Psoas muscle (tissue), 8 donors: ENCODE data around the gene GPR45. TPM values are rescaled to one million over a fixed set of nuclear protein-coding genes. Genes with fewer than 3 reads are reported as not detected.

Experiments
- ATAC-seq, 4 donors: fragments of 200-7000 bp; cut with Tn5 transposase; one replicate each; pipeline ENCODE4 v1.9.1; 2020; ENCODE audit warnings: moderate library complexity in 3 of 4, mild to moderate bottlenecking in 2 of 4
- DNase-seq, 2 donors: peaks; one replicate each; pipeline ENCODE4 v3.0.0-alpha.2; 2020
- H3K27ac ChIP-seq: fragments of 200-600 bp; one replicate; pipeline ENCODE4 v1.8.0; 2022
- H3K27me3 ChIP-seq, 3 donors: fragments of 200-600 bp in 1 of 3; one replicate each; pipeline versions ENCODE4 v1.6.1 to v1.8.0; 2013 to 2022; ENCODE audit warnings: low read length in 2 of 3, mild to moderate bottlenecking in 2 of 3, moderate library complexity in 1 of 3; ENCODE audit not compliant: insufficient read depth in 3 of 3
- H3K36me3 ChIP-seq, 2 donors: fragments of 200-600 bp in 1 of 2; one replicate each; pipeline versions ENCODE4 v1.6.1 to v1.8.0; 2013 to 2022; ENCODE audit warnings: low read depth in 1 of 2, mild to moderate bottlenecking in 1 of 2, moderate library complexity in 1 of 2; ENCODE audit not compliant: insufficient read depth in 1 of 2
- H3K4me1 ChIP-seq: fragments of 200-600 bp; one replicate; pipeline ENCODE4 v1.8.0; 2022
- H3K4me3 ChIP-seq: fragments of 200-600 bp; one replicate; pipeline ENCODE4 v1.8.0; 2022; ENCODE audit warnings: mild to moderate bottlenecking
- H3K9me3 ChIP-seq: fragments of 200-600 bp; one replicate; pipeline ENCODE4 v1.8.0; 2022
- CTCF ChIP-seq: fragments of 200-600 bp; IDR thresholded peaks from one replicate; pipeline ENCODE4 v1.8.0; 2022; ENCODE audit warnings: antibody characterized with exemption
- WGBS, 3 donors: extraction: QIAGEN DNeasy Blood & Tissue Kit; methylation state at CpG; one replicate each; pipeline versions ENCODE4 v1.1.6 to v1.1.7; 2013; 5-methylcytosine and 5-hydroxymethylcytosine counted together
- intact Hi-C, 2 donors: fragments of 100-400 bp; cut with DNase I; formaldehyde crosslinking; loops; one replicate each; pipeline versions ENCODE4 v1.11.0 to v1.14.2; 2022
- polyA plus RNA-seq, 3 donors: library from polyadenylated mRNA; stranded (reverse); fragments of 200-250 nt; gene quantifications; one replicate each; pipeline ENCODE4 v1.2.3, GENCODE V29; 2013
- total RNA-seq, 4 donors: library from RNA; stranded (reverse); fragmentation: NEBNext Ultra II Directional in 2 of 4; extraction: Animal tissue kit (Norgen Biotek cat#: 25700) in 2 of 4; gene quantifications; one replicate each; pipeline versions ENCODE4 v1.2.1 to v1.2.4, GENCODE V29; 2021 to 2023
- donor health status: healthy with polysubstance abuse.
- donor health status: DM: no; HTN: no; CAD: no; lungs with moderate emphysema.
- donor health status: Bipolar disorder and iron deficiency.
- donor health status: healthy.
- donor health status: DM: yes; HTN: yes; CAD: no.
- donor health status: DM: no; HTN: no; CAD: no.
- donor health status: DM: no; HTN: no; CAD: no.
- donor health status: DM: yes; HTN: yes; CAD: no.

The GPR45 gene
- total and polyA plus RNA-seq, 7 donors = 0.03 TPM; not detected in 6

GRCh38 chr2:105237045-105237765, 4.3 kb upstream of the GPR45 start:
- Histone ChIP-seq H3K36me3 (no peaks in the 10 kb centered on the region), H3K9me3 (no peaks in the 10 kb centered on the region), H3K4me1 (no peaks in the 10 kb centered on the region), H3K27ac (no peak overlapping the region), H3K27me3 (no peaks in the 10 kb centered on the region), H3K4me3 (no peak overlapping the region)
- 59 to 76% (median 64%) methylated on average over 36 to 41 of the region's 41 CpGs for WGBS, 3 donors
- intact Hi-C loops = loop anchor here in 1 of 2 donors (2.0 kb wide), 1 partner anchor 122 kb away; no protein-coding TSS in a partner anchor
- DNase-seq = no peak
- no peak for ATAC-seq
- TF ChIP-seq CTCF = no peak

GRCh38 chr2:105238664-105239240, 2.8 kb upstream of the GPR45 start:
- Histone ChIP-seq H3K9me3 (no peaks in the 10 kb centered on the region), H3K36me3 (no peaks in the 10 kb centered on the region), H3K4me3 (no peak overlapping the region), H3K27me3 (no peaks in the 10 kb centered on the region), H3K27ac (no peak overlapping the region), H3K4me1 (no peaks in the 10 kb centered on the region)
- intact Hi-C loops = no loop called here
- DNase-seq (no peak), ATAC-seq (no peak)
- WGBS, 3 donors = 62 to 73% (median 70%) methylated on average over 14 of the region's 14 CpGs
- TF ChIP-seq CTCF = no peak

- Histone ChIP-seq H3K27me3 (no peaks in the 10 kb centered on the region), H3K4me3 (no peak overlapping the region), H3K27ac (no peak overlapping the region), H3K4me1 (no peaks in the 10 kb centered on the region), H3K9me3 (no peaks in the 10 kb centered on the region), H3K36me3 (no peaks in the 10 kb centered on the region)
- intact Hi-C loops = no loop called here
- WGBS, 3 donors = 89 to 93% (median 92%) methylated on average over 2 of the region's 2 CpGs
- no peak for TF ChIP-seq CTCF
- DNase-seq (no peak), ATAC-seq (no peak)
These were observed 1.6 kb upstream of the GPR45 start for GRCh38 chr2:105239924-105240323.

GRCh38 chr2:105242286-105242993, 897 bp downstream of the GPR45 start:
- H3K4me3 ChIP-seq = no peak overlapping the region
- H3K27ac ChIP-seq = no peak overlapping the region
- no peak for TF ChIP-seq CTCF
- intact Hi-C loops = no loop called here
- DNase-seq (no peak), ATAC-seq (no peak)
- no peaks in the 10 kb centered on the region for H3K36me3 ChIP-seq
- H3K27me3 ChIP-seq = no peaks in the 10 kb centered on the region
- H3K9me3 ChIP-seq = no peaks in the 10 kb centered on the region
- no peaks in the 10 kb centered on the region for H3K4me1 ChIP-seq
- WGBS, 3 donors = 96 to 97% (median 97%) methylated on average over 50 of the region's 50 CpGs
